GM12801 (cell line): Measurements from ENCODE around the gene NXF1.

ENCODE experiments used
- CTCF ChIP-seq: IDR thresholded peaks from one replicate; pipeline ENCODE4 v1.5.1; 2011; ENCODE audit warnings: control low read depth; ENCODE audit not compliant: insufficient read length; ENCODE audit errors: extremely low read depth

NXF1 gene

GRCh38 chr11:62805076-62805892 lies at the start of gene NXF1:
NXF1 (minus strand) TSS chr11:62805440; CDS start chr11:62805356, 84 bp downstream.
- TF ChIP-seq CTCF = no peak

GRCh38 chr11:62854013-62854824 lies 49.0 kb upstream of the NXF1 start:
- no peak for TF ChIP-seq CTCF

- TF ChIP-seq CTCF = no peak
Measured at GRCh38 chr11:62853279-62853965, 48.2 kb upstream of the NXF1 start.

GRCh38 chr11:62852523-62853188 lies 47.4 kb upstream of the NXF1 start:
- no peak for TF ChIP-seq CTCF

- no peak for TF ChIP-seq CTCF
Measured at GRCh38 chr11:62851807-62852522, 46.7 kb upstream of the NXF1 start.

GRCh38 chr11:62850911-62851806 lies 45.9 kb upstream of the NXF1 start:
- no peak for TF ChIP-seq CTCF
